Stimulated activated CD4-positive, alpha-beta T cell treated with anti-CD3 and anti-CD28 coated beads, Interleukin-2, amount 100 ng/mL, for 4 hours (primary cell): ENCODE results near the gene HOXA4.

Source experiments
- DNase-seq: peaks from one replicate; pipeline ENCODE4 v3.0.0-alpha.2; 2020; ENCODE audit warnings: low read depth

Gene HOXA4

GRCh38 chr7:27133409-27134231 is 3.1 kb upstream of the HOXA4 start:
- no peak for DNase-seq

DNA sequence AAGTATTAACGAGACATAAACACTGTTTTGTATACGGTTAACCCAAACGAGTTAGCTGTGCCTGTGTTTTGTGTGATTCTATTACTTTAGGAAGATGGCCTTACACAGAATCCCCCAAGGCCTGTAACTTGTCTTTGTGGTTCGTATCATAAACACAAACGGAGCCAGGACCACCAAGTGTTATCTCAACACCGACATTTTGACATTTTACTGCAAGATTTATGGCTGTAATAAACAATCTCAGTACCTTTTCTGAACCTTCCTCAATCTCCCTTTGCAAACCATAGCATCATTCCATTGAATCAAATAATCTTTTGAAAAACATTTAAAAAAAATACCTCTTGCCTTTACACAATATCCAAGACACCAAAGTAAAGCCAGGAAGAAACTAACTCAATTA is 2.4 kb upstream of the HOXA4 start:
- DNase-seq: no peak

DNA sequence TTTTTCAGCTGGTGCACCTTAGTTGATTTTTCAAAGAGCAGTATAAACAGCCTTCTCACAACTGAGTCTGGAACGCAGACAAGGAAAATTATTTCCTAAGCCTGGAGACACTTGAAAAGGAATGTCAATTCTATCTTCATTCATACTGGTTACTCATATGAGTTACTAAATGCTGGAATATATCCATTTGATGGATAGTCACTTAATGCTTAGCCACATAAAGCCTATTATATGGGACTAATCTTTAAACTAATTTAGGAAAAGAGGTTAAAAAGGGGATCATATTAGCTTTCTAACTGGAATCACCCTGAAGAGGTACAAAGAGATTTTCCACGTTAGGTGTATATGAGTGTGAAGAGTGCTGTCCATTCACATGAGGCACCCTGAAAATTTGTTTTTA is 1.7 kb upstream of the HOXA4 start:
- DNase-seq: no peak

GRCh38 chr7:27131390-27131819 is 848 bp upstream of the HOXA4 start:
- no peak for DNase-seq

DNA sequence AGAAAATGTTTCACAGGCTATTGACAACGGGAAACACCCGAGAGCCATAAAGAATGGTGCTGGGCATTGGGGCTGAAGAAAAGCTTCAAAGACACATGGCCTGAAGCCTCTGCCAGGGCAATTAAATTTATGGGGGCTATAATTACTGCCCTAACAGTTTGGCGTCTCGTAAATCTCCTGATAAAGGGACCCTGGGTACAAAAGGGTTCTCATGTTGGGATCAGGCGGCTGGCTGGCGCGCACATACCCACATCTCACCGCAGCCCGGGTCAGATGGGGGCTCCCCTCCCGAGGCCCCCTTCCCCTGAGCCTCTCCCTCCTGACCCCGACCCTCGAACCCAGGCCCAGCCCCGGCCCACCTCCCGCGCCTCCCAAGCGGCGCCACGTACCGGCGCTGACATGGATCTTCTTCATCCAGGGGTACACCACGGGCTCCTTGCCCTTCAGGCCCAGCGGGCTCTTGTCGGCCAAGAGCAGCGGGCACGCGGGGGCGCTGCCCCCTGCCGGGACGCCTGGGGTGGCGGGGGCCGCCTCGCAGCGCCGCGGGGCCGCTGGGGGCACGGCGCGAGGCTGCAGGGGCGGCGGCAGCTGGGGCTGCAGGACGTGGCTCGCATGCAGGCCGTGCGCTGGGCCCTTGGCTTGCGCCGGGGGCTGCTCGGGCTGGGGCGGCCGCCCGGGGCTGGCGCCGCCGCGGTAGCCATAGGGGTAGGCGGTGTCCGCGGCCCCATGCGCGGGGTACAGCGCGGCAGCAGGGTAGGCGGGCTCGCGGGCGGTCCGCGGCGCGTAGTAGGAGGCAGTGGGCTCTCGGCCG is 623 bp downstream of the HOXA4 start:
- no peak for DNase-seq

DNA sequence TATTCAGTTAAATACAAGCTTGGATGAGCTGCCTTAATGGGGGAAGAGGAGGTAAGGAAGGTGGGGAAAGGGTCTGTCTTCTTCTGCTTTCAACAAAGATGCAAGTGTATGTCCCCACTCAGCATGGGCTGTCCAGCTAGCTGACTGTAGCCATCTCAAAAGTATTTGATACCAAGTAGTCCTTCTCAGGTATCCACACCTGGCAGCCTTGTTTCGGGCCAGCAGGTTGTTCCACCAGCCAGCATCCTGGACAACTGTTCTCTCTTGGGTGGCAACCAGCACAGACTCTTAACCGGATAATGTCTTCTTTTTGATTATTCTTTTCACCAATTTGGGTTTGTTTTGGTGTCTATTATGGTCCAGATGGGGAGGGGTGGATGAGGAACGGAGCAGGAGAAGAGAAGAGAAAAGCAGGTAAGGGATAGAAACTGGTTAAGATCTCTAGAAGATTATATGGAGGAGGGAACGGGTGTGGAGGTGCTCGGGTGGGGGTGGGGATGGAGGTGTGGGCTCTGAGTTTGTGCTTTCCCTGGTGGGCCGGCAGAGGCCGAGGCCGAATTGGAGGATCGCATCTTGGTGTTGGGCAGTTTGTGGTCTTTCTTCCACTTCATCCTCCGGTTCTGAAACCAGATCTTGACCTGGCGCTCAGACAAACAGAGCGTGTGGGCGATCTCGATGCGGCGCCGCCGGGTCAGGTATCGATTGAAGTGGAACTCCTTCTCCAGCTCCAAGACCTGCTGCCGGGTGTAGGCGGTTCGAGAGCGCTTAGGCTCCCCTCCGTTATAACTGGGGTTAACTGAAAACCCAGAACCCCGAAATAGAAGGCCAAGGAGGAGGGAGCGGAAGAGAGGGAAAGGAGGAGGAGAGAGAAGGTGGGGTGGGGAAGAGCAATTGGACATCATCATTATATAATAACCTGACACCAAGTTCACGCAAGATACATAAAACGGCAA is 1.5 kb downstream of the HOXA4 start:
- no peak for DNase-seq

DNA sequence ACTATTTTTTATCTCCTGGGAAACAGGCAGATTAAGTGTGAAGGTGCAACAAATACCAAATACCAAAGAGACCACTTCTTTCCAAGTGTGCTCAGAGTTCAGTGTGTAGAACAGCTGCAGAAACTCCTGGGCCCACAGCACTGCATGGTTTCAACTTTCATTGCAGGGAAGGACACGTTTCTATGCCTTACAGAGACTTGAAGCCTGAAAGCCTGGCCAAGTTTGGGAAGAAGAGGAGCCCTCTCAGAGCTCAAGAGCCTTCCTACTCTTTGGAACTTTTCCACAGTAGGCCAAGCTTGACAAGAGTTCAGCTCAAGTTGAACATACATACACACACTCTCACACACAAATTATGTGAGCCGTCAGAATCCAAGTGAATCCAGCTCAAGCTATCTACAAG is 2.5 kb downstream of the HOXA4 start:
- no peak for DNase-seq

DNA sequence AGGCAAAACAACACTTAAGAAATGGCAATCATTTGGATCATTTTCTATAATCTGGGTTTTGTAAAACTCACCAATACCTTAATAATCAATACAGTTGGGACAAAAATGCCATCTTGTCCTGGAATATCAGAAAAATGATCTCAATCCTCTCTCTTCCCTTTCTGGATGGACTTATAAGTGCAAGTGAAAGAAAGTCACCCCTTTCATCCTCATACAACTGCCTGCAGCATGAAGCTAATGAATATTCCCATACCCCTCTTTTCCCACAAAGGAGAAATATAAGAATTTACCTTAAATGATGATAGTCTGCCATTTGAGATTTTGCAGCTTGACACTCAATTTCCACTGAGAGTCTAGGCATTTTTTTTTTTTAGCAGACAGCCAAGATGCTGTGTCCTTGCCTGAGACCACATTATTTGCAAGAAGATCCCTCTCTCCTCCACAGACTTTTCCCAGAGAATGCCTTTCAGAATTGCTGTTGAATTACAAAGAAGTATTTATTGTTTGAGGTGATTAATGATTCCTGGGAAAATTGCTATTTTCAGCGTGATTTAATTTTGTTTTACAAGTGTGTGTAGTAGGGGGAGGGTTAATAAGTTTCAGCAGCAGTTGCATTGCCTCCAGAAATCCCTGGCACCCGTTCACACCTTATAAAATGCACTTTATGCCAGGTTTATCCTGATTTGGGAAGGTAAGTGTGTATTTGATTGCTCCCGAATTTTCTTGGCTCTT is 3.8 kb downstream of the HOXA4 start:
- no peak for DNase-seq

DNA sequence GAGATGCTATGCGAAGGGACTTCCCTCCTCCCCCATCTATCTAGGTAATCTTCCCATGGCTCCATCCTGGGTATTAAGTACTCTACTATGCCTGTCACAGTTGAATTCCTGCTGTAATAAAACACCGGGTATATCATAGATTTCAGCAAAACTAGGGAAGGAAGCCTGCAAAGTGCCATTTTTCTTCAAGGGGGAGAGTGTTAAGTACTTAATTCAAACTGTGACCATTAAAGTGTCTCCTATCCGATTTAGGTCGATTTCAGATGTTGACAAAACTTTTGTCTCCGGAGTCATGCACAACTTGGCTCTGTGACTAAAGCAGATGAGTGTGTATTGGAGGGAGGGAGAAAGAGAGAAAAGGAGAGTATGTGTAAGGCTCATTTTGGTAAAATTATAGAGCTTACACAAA is 4.6 kb downstream of the HOXA4 start:
- no peak for DNase-seq

- DNase-seq: no peak
These were observed 5.5 kb downstream of the HOXA4 start for GRCh38 chr7:27124902-27125689.

DNA sequence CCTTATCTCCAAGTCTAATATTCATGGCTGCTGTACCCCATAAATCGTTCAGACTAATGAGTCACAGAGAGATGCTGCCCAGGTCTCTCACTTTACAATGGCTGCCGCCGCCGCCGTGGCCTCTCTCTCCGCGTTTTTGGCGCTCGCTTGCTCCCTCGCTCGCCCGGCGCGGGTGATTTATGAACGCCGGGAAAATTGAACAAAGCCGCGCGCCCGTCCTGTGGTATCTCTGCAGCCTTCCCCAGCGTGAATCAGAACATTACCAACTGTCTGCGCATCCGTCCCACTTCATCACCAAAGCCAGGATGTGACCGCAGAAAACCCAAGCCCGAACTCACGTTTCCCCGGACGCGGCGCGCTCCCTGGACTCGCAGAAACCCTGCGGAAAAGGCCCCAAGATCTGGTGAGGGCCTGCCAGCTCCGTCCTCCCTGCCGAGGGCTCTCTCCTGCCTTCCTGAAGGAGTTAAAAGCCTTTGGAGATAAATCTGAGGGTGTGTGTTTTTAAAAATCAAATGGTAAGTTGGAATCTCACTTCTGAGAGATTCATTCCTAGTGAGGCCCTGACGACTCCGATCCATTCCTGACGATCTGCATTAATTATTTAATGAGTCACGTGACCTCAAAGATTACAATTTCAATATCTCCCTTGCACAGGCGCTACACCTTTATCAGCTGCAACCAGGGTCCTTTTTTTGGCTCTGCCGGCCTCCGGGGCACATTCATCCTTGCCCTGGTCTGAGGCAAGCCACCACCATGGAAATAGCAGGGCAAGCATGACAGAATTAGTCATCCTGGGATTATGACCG is 6.3 kb downstream of the HOXA4 start:
- DNase-seq: no peak

GRCh38 chr7:27123477-27124053 is 7.0 kb downstream of the HOXA4 start:
- DNase-seq: no peak

DNA sequence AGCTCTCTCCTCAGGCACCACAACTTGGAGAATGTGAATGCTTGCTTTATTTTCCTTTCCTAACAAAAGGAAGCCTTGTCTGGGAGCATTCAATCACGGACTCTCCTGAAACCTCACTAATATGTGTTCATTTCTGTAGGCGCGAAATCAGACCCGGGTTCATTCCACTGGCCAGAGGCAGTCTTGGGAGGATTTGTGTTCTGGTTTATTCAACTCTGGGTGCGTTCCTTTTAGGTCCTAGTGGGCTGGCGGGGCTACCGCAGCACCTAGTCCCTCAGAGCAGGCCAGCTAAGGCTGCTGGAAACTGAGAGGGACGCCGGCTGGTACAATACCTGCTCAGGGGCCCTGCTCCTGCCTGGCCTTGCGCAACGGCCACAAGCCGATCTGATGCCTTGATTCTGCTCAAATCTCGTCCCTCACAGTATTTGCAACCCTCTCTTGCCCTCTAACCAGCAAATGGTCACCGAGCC is 7.5 kb downstream of the HOXA4 start:
- DNase-seq: no peak

DNA sequence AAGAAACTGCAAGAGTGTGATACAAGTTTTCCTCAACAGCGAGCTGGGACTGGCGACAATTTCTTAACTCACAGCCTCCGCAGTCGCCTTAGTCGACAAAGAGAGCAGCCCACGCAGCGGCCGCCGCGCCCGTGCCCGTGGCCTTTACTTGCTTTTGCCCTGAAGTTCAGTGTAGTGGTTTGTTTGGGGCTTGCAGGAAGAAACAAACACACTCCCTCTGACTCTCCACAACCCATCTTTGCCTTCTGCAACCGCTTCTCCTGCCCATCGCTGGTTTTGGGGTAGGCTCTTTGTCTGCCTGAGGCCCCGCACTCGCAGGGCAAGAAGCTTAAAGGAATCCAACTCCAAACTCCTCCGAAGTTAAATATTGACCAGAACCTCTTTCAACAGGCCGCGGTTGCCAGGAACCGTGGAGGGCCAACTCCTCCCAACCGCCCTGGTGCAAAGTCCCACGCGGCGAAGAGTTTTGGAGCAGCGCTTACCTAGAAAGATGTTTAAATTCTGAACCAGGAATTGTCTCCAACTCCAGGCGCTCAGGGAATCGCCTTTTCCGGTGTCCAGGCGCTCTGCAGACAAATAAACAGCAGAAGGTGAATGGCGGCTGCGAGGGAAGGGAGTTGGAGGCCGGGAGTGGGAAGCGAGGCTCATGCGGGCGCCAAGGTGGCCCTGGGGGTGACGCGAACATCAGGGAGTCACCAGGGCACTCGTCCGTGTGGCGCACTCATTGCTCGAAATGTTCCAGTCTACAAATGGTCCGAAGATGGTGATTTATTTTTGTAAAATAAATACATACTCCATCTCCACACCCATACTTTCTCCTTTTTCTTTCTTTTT is 8.3 kb downstream of the HOXA4 start:
- no peak for DNase-seq

GRCh38 chr7:27121684-27122076 is 8.9 kb downstream of the HOXA4 start:
- DNase-seq: no peak

- no peak for DNase-seq
These were observed 11.1 kb downstream of the HOXA4 start for GRCh38 chr7:27119412-27119911.

DNA sequence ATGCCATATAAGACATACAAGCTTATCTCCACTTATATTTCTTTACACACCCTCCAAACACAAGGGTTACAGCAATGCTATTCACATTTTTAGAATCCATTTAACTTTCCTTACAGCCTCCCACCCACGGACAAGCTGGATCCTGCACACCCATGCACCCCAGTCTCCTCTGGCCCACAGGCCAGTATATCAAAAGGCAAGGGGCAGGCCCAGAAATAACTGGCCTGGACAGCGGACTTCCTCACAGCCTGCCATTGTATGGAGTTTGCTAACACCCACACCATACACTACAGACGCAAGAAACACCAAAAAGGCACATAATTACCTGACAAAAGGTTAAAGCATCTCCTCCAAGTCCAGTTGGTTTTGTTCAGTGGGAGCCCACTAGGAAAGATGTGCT is 12.0 kb downstream of the HOXA4 start:
- DNase-seq: no peak

- DNase-seq: no peak
These were observed 12.6 kb downstream of the HOXA4 start for GRCh38 chr7:27117887-27118491.
